Calu3 (cell line): ENCODE data around the gene MIPEP. TPM values are rescaled to one million over a fixed set of nuclear protein-coding genes. Genes with fewer than 3 reads are reported as not detected.
"Not testable (repeated sequence)": the region's sequence is repeated elsewhere in the genome, so short reads cannot be mapped to it uniquely, and the experiment has no call there.

Source experiments
- BruUV-seq: library from RNA; stranded (reverse); fragments of 400-500 nt; replicated peaks from 2 replicates; lab custom pipeline; 2021; lab: Mats Ljungman, UMichigan
- CTCF ChIA-PET: fragments of 300-600 bp; sonication (Branson Sonifier 250); formaldehyde crosslinking; loops from one replicate; lab custom pipeline; 2022; ENCODE audit warnings: antibody characterized with exemption; lab: Charles Lee
- DNase-seq: peaks from one replicate; pipeline ENCODE4 v3.0.0; 2022
- H3K27ac Mint-ChIP-seq: one replicate; pipeline ENCODE4 v1.8.0; 2022; ENCODE audit warnings: mixed read lengths; ENCODE audit not compliant: unreplicated experiment
- H3K27me3 Mint-ChIP-seq: one replicate; pipeline ENCODE4 v1.8.0; 2022; ENCODE audit warnings: mixed read lengths; ENCODE audit not compliant: unreplicated experiment
- H3K36me3 Mint-ChIP-seq: one replicate; pipeline ENCODE4 v1.8.0; 2022; ENCODE audit warnings: mild to moderate bottlenecking, moderate library complexity, mixed read lengths; ENCODE audit not compliant: insufficient read depth, unreplicated experiment
- H3K4me1 Mint-ChIP-seq: one replicate; pipeline ENCODE4 v1.8.0; 2022; ENCODE audit warnings: mild to moderate bottlenecking, low read depth, mixed read lengths; ENCODE audit not compliant: unreplicated experiment
- H3K4me3 Mint-ChIP-seq: one replicate; pipeline ENCODE4 v1.8.0; 2022; ENCODE audit warnings: mild to moderate bottlenecking, low read depth, moderate library complexity, mixed read lengths; ENCODE audit not compliant: unreplicated experiment
- H3K9me3 Mint-ChIP-seq: one replicate; pipeline ENCODE4 v1.8.0; 2022; ENCODE audit warnings: low read depth, mixed read lengths; ENCODE audit not compliant: unreplicated experiment
- CTCF ChIP-seq: fragments of 200-600 bp; IDR thresholded peaks from one replicate; pipeline ENCODE4 v1.8.0; 2022; ENCODE audit warnings: antibody characterized with exemption; ENCODE audit not compliant: unreplicated experiment
- intact Hi-C: fragments of 100-400 bp; cut with micrococcal nuclease; formaldehyde crosslinking; loops from one replicate; pipeline ENCODE4 v1.10.0; 2022; ENCODE audit not compliant: unreplicated experiment
- total RNA-seq: library from RNA; stranded (reverse); gene quantifications from 2 replicates; pipeline ENCODE4 v1.2.3, GENCODE V29; 2022

MIPEP gene
- total RNA-seq, 1 experiment from 2014 or later = 25.2 TPM

GRCh38 chr13:23883255-23883654, 5.9 kb downstream of the MIPEP start:
- Mint-ChIP-seq H3K36me3 (peaks cover 6% of the 10 kb centered on the region), H3K27me3 (no peaks in the 10 kb centered on the region), H3K4me1 (no peaks in the 10 kb centered on the region), H3K4me3 (no peak overlapping the region), H3K27ac (no peak overlapping the region), H3K9me3 (no peaks in the 10 kb centered on the region)
- TF ChIP-seq CTCF = no peak
- no TSS peak for BruUV-seq
- intact Hi-C loops = no loop called here
- no peak for DNase-seq
- CTCF ChIA-PET = no interaction called here

DNA sequence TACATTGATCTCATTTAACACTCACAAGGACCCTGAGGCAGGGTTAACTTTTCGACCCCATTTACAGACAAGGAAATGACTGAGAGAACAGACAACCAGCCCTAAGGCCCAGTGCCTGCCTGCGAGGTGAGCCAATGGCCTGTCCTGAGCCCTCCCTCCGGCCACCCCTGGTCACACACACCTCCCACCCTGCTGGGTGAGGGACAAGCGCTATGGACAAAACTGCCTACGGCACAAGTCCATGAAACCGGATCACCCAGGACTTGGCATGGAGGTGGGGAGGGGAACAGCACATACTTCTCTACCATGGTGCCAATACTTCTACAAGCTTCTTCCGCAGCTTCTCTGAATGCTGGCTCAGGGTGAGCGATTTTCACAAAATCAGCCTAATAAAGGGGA, 7.8 kb downstream of the MIPEP start:
- BruUV-seq, H3K27ac Mint-ChIP-seq, H3K4me1 Mint-ChIP-seq, H3K36me3 Mint-ChIP-seq, intact Hi-C loops, H3K4me3 Mint-ChIP-seq, H3K27me3 Mint-ChIP-seq, H3K9me3 Mint-ChIP-seq, DNase-seq, CTCF ChIA-PET: not testable (repeated sequence)

- H3K27me3 Mint-ChIP-seq, H3K27ac Mint-ChIP-seq, H3K4me3 Mint-ChIP-seq, H3K4me1 Mint-ChIP-seq, H3K36me3 Mint-ChIP-seq, BruUV-seq, DNase-seq, H3K9me3 Mint-ChIP-seq, intact Hi-C loops, CTCF ChIA-PET: not testable (repeated sequence)
Observed at GRCh38 chr13:23880493-23881401, 8.5 kb downstream of the MIPEP start.

- no peak overlapping the region for H3K4me3 Mint-ChIP-seq
- H3K9me3 Mint-ChIP-seq = no peaks in the 10 kb centered on the region
- CTCF ChIA-PET = no interaction called here
- no peak overlapping the region for H3K27ac Mint-ChIP-seq
- TF ChIP-seq CTCF = no peak
- no peaks in the 10 kb centered on the region for H3K27me3 Mint-ChIP-seq
- no peaks in the 10 kb centered on the region for H3K4me1 Mint-ChIP-seq
- no peak for DNase-seq
- BruUV-seq = no TSS peak
- intact Hi-C loops = loop anchor here (10.0 kb wide), 1 partner anchor 792 kb away; no protein-coding TSS in a partner anchor
- H3K36me3 Mint-ChIP-seq = no peaks in the 10 kb centered on the region
Observed at GRCh38 chr13:23877286-23877685, 11.9 kb downstream of the MIPEP start.

DNA sequence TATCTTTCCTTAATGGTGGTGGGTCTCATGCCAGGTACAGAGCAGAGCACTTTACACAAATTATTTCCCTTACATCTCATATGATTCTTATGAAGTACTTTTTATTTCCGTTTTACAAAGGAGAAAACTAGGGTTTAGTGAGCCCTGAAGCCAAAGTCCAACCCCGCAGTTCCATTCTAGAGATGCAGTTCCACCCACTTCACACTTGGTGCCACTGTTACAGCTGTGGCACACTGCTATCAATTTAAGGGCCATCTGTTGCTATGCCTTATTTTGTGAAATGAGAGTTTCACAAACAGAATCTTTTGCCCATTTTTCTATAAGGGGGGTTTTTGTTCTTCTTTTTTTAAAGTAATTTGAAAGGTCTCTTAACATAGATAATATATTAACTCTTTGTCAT, 12.9 kb downstream of the MIPEP start:
- Mint-ChIP-seq H3K4me3 (no peak overlapping the region), H3K27ac (no peak overlapping the region), H3K27me3 (no peaks in the 10 kb centered on the region), H3K9me3 (no peaks in the 10 kb centered on the region), H3K4me1 (no peaks in the 10 kb centered on the region), H3K36me3 (no peaks in the 10 kb centered on the region)
- CTCF ChIA-PET = no interaction called here
- BruUV-seq = no TSS peak
- intact Hi-C loops = loop anchor here (10.0 kb wide), 1 partner anchor 791 kb away; no protein-coding TSS in a partner anchor
- DNase-seq = no peak
- peak; percentile 29 for TF ChIP-seq CTCF
